HepG2 (cell line): ENCODE data around the gene RBM15B.

ENCODE experiments used
- ATF2 ChIP-seq: sonication (generic); formaldehyde crosslinking; IDR thresholded peaks from 2 replicates; pipeline ENCODE4 v1.4.0; 2020; ENCODE audit warnings: missing genetic modification reagents
- EEA1 ChIP-seq: sonication (generic); formaldehyde crosslinking; IDR thresholded peaks from 2 replicates; pipeline ENCODE4 v1.5.1; 2020; ENCODE audit warnings: mild to moderate bottlenecking, missing genetic modification reagents, borderline replicate concordance
- HDAC2 ChIP-seq: sonication (generic); formaldehyde crosslinking; IDR thresholded peaks from 2 replicates; pipeline ENCODE4 v1.4.0; 2020; ENCODE audit warnings: missing genetic modification reagents
- MLX ChIP-seq: IDR thresholded peaks from 2 replicates; pipeline ENCODE4 v1.6.1; 2016
- NR2F1 ChIP-seq, 2 experiments: fragments of 450-650 bp in 1 of 2; formaldehyde crosslinking in 1 of 2; IDR thresholded peaks; 2 replicates each; pipeline versions ENCODE4 v1.5.0 to v1.6.1; 2016 to 2020; ENCODE audit warnings: mild to moderate bottlenecking in 1 of 2, missing compliant biosample characterization in 1 of 2, missing genetic modification reagents in 1 of 2, moderate library complexity in 1 of 2
- POLR2AphosphoS5 ChIP-seq: IDR thresholded peaks from 2 replicates; pipeline ENCODE4 v1.6.1; 2012; ENCODE audit warnings: low read depth, low read length
- ZNF101 ChIP-seq: sonication (generic); formaldehyde crosslinking; IDR thresholded peaks from 2 replicates; pipeline ENCODE4 v1.4.0; 2020; ENCODE audit warnings: mild to moderate bottlenecking, low read depth, missing genetic modification reagents, borderline replicate concordance
- ZSCAN31 ChIP-seq: sonication (generic); formaldehyde crosslinking; IDR thresholded peaks from 2 replicates; pipeline ENCODE4 v1.5.0; 2020; ENCODE audit warnings: low read depth, mild to moderate bottlenecking, missing genetic modification reagents
- TF ChIP-seq, protein P1 (sequence below): sonication (generic); formaldehyde crosslinking; IDR thresholded peaks from 2 replicates; pipeline ENCODE4 v1.5.0; 2020; ENCODE audit warnings: mild to moderate bottlenecking, missing genetic modification reagents, moderate library complexity

DNA sequence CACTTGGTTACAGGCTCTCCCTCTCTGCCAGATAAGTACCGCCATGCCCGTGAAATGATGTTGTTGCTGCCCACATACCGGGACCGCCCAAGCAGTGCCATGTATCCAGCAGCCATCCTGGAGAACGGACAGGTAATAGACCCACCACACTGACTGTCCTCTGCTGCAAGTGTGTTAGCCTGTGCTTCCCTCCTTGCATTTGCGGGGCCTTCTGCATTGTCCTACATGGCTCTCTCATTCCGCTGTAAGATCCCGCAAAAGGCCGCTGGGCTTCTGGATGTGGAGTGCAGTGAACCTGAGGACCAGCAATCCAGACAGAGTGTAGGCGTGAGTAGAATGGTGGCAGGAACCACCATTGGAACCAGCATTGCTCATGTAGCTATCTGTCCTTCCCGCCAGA lies 16.6 kb upstream of the RBM15B start:
- no peak for TF ChIP-seq NR2F1 (CRISPR knock-in tag; IDR thresholded peaks at IDR 0.05)
- TF ChIP-seq, protein P1, sequence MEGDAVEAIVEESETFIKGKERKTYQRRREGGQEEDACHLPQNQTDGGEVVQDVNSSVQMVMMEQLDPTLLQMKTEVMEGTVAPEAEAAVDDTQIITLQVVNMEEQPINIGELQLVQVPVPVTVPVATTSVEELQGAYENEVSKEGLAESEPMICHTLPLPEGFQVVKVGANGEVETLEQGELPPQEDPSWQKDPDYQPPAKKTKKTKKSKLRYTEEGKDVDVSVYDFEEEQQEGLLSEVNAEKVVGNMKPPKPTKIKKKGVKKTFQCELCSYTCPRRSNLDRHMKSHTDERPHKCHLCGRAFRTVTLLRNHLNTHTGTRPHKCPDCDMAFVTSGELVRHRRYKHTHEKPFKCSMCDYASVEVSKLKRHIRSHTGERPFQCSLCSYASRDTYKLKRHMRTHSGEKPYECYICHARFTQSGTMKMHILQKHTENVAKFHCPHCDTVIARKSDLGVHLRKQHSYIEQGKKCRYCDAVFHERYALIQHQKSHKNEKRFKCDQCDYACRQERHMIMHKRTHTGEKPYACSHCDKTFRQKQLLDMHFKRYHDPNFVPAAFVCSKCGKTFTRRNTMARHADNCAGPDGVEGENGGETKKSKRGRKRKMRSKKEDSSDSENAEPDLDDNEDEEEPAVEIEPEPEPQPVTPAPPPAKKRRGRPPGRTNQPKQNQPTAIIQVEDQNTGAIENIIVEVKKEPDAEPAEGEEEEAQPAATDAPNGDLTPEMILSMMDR (CRISPR knock-in tag) = no peak
- no peak for TF ChIP-seq ZNF101 (CRISPR knock-in tag)
- no peak for TF ChIP-seq EEA1 (CRISPR knock-in tag)
- no peak for TF ChIP-seq ATF2 (CRISPR knock-in tag)
- no peak for TF ChIP-seq POLR2AphosphoS5
- TF ChIP-seq HDAC2 (CRISPR knock-in tag) = no peak
- no peak for TF ChIP-seq ZSCAN31 (CRISPR knock-in tag)
- no peak for TF ChIP-seq MLX (CRISPR knock-in tag)
